Dendritic cell treated with granulocyte-macrophage colony-stimulating factor and Interleukin-4, amounts not matched to agents 40 ng/mL and 50 ng/mL, for 4 days (primary cell): Measurements from ENCODE around the gene TMPRSS13.

Experiments used
- H3K27ac Mint-ChIP-seq: one replicate; pipeline ENCODE4 v1.8.0; 2022; ENCODE audit warnings: mild to moderate bottlenecking, mixed read lengths
- H3K27me3 Mint-ChIP-seq: one replicate; pipeline ENCODE4 v1.8.0; 2022; ENCODE audit warnings: mild to moderate bottlenecking, mixed read lengths
- H3K36me3 Mint-ChIP-seq: one replicate; pipeline ENCODE4 v1.8.0; 2022; ENCODE audit warnings: low read depth, mixed read lengths
- H3K4me1 Mint-ChIP-seq: one replicate; pipeline ENCODE4 v1.8.0; 2022; ENCODE audit warnings: low read depth, mixed read lengths
- H3K4me3 Mint-ChIP-seq: one replicate; pipeline ENCODE4 v1.8.0; 2022; ENCODE audit warnings: mild to moderate bottlenecking, moderate library complexity, mixed read lengths
- H3K9me3 Mint-ChIP-seq: one replicate; pipeline ENCODE4 v1.8.0; 2022; ENCODE audit warnings: mixed read lengths
- intact Hi-C: fragments of 100-400 bp; cut with micrococcal nuclease; formaldehyde crosslinking; loops from one replicate; pipeline ENCODE4 v1.15.0; 2022

Gene TMPRSS13

GRCh38 chr11:117855186-117855845 is 73.9 kb downstream of the TMPRSS13 start:
- peaks cover 21% of the 10 kb centered on the region for H3K9me3 Mint-ChIP-seq
- peaks cover 6% of the 10 kb centered on the region for H3K36me3 Mint-ChIP-seq
- H3K27me3 Mint-ChIP-seq = peaks cover 9% of the 10 kb centered on the region
- H3K4me3 Mint-ChIP-seq = no peak overlapping the region
- H3K27ac Mint-ChIP-seq = no peak overlapping the region
- H3K4me1 Mint-ChIP-seq = peaks cover 9% of the 10 kb centered on the region
- intact Hi-C loops = no loop called here

GRCh38 chr11:117852309-117852708 is 76.9 kb downstream of the TMPRSS13 start:
- Mint-ChIP-seq H3K4me3 (no peak overlapping the region), H3K9me3 (peaks cover 21% of the 10 kb centered on the region), H3K27me3 (peaks cover 10% of the 10 kb centered on the region), H3K27ac (no peak overlapping the region), H3K4me1 (peaks cover 14% of the 10 kb centered on the region), H3K36me3 (peaks cover 6% of the 10 kb centered on the region)
- intact Hi-C loops = no loop called here

GRCh38 chr11:117851852-117852251 is 77.3 kb downstream of the TMPRSS13 start:
- peaks cover 7% of the 10 kb centered on the region for H3K27me3 Mint-ChIP-seq
- peaks cover 21% of the 10 kb centered on the region for H3K9me3 Mint-ChIP-seq
- H3K4me1 Mint-ChIP-seq = peaks cover 9% of the 10 kb centered on the region
- H3K36me3 Mint-ChIP-seq = peaks cover 6% of the 10 kb centered on the region
- intact Hi-C loops = no loop called here
- no peak overlapping the region for H3K27ac Mint-ChIP-seq
- H3K4me3 Mint-ChIP-seq = no peak overlapping the region

- no peak overlapping the region for H3K4me3 Mint-ChIP-seq
- peaks cover 6% of the 10 kb centered on the region for H3K4me1 Mint-ChIP-seq
- peaks cover 21% of the 10 kb centered on the region for H3K9me3 Mint-ChIP-seq
- intact Hi-C loops = no loop called here
- peaks cover 7% of the 10 kb centered on the region for H3K27me3 Mint-ChIP-seq
- H3K27ac Mint-ChIP-seq = no peak overlapping the region
- peaks cover 6% of the 10 kb centered on the region for H3K36me3 Mint-ChIP-seq
Measured at GRCh38 chr11:117851106-117851505, 78.1 kb downstream of the TMPRSS13 start.
